Thymus (tissue), 11 donors: ENCODE data around the gene SLC30A2. TPM values are rescaled to one million over a fixed set of nuclear protein-coding genes. Genes with fewer than 3 reads are reported as not detected.

Source experiments
- DNase-seq, 9 donors: peaks; one replicate each; pipeline ENCODE4 v3.0.0-alpha.2; 2013; ENCODE audit warnings: low spot score in 9 of 9, low read depth in 6 of 9, missing footprints in 1 of 9
- H3K27ac ChIP-seq, 2 donors: one replicate each; pipeline ENCODE4 v1.5.1; 2013; ENCODE audit warnings: control low read depth in 1 of 2, low read depth in 1 of 2, low read length in 1 of 2, mild to moderate bottlenecking in 1 of 2, moderate library complexity in 1 of 2
- H3K27me3 ChIP-seq, 2 donors: one replicate each; pipeline ENCODE4 v1.5.1; 2013; ENCODE audit warnings: low read length in 1 of 2; ENCODE audit not compliant: control insufficient read depth in 2 of 2, insufficient read depth in 1 of 2
- H3K36me3 ChIP-seq, 2 donors: one replicate each; pipeline ENCODE4 v1.5.1; 2013; ENCODE audit warnings: low read length in 1 of 2, mild to moderate bottlenecking in 1 of 2, moderate library complexity in 1 of 2; ENCODE audit not compliant: control insufficient read depth in 2 of 2, insufficient read depth in 2 of 2
- H3K4me1 ChIP-seq, 2 donors: one replicate each; pipeline ENCODE4 v1.5.1; 2013; ENCODE audit warnings: low read length in 2 of 2; ENCODE audit not compliant: control insufficient read depth in 2 of 2, insufficient read depth in 2 of 2
- H3K4me3 ChIP-seq, 2 donors: one replicate each; pipeline ENCODE4 v1.5.1; 2013; ENCODE audit warnings: low read length in 2 of 2, control low read depth in 1 of 2, mild to moderate bottlenecking in 1 of 2
- H3K9me3 ChIP-seq, 2 donors: one replicate each; pipeline ENCODE4 v1.5.1; 2013; ENCODE audit warnings: low read length in 1 of 2, mild to moderate bottlenecking in 1 of 2; ENCODE audit not compliant: control insufficient read depth in 2 of 2, insufficient read depth in 1 of 2
- WGBS: extraction: QIAGEN DNeasy Blood & Tissue Kit; methylation state at CpG from one replicate; pipeline ENCODE4 v1.1.7; 2013; 5-methylcytosine and 5-hydroxymethylcytosine counted together
- polyA plus RNA-seq: library from polyadenylated mRNA; stranded (reverse); fragments of 200-250 nt; gene quantifications from one replicate; pipeline ENCODE4 v1.2.3, GENCODE V29; 2013
- total RNA-seq: library from RNA; stranded (reverse); fragments of 120-200 nt; gene quantifications from one replicate; pipeline ENCODE4 v1.2.4, GENCODE V29; 2013
- donor health status: healthy.

The SLC30A2 gene
- total and polyA plus RNA-seq, 2 donors, result 0.05 to 0.41 TPM

GRCh38 chr1:26031196-26031595 is 14.7 kb downstream of the SLC30A2 start:
- peaks cover 7 to 29% of the 10 kb centered on the region in 2 donors for H3K4me1 ChIP-seq
- peaks cover 0 to 22% of the 10 kb centered on the region in 2 donors for H3K27me3 ChIP-seq
- no peak overlapping the region for H3K4me3 ChIP-seq
- no peaks in the 10 kb centered on the region for H3K36me3 ChIP-seq
- peaks cover 0 to 2% of the 10 kb centered on the region in 2 donors for H3K9me3 ChIP-seq
- H3K27ac ChIP-seq, result no peak overlapping the region
- no peak for DNase-seq
- WGBS, result 98% methylated on average over 4 of the region's 4 CpGs

GRCh38 chr1:26029864-26030481 is 15.9 kb downstream of the SLC30A2 start:
- 89% methylated on average over 7 of the region's 7 CpGs for WGBS
- Histone ChIP-seq H3K9me3 (no peaks in the 10 kb centered on the region), H3K27me3 (peaks cover 0 to 19% of the 10 kb centered on the region in 2 donors), H3K27ac (no peak overlapping the region), H3K4me1 (peaks cover 3 to 24% of the 10 kb centered on the region in 2 donors), H3K36me3 (no peaks in the 10 kb centered on the region), H3K4me3 (no peak overlapping the region)
- no peak for DNase-seq

- H3K27me3 ChIP-seq, result peaks cover 0 to 11% of the 10 kb centered on the region in 2 donors
- H3K4me1 ChIP-seq, result peaks cover 0 to 22% of the 10 kb centered on the region in 2 donors
- H3K9me3 ChIP-seq, result no peaks in the 10 kb centered on the region
- H3K27ac ChIP-seq, result no peak overlapping the region
- DNase-seq, result no peak
- no peak overlapping the region for H3K4me3 ChIP-seq
- H3K36me3 ChIP-seq, result no peaks in the 10 kb centered on the region
- WGBS, result 92% methylated on average over 15 of the region's 15 CpGs
These were observed 16.7 kb downstream of the SLC30A2 start for GRCh38 chr1:26029054-26029863.

GRCh38 chr1:26028490-26028980 is 17.4 kb downstream of the SLC30A2 start:
- H3K36me3 ChIP-seq, result no peaks in the 10 kb centered on the region
- no peak overlapping the region for H3K27ac ChIP-seq
- H3K4me1 ChIP-seq, result peaks cover 0 to 29% of the 10 kb centered on the region in 2 donors
- H3K27me3 ChIP-seq, result peaks cover 0 to 6% of the 10 kb centered on the region in 2 donors
- no peak for DNase-seq
- 71% methylated on average over 8 of the region's 8 CpGs for WGBS
- no peaks in the 10 kb centered on the region for H3K9me3 ChIP-seq
- no peak overlapping the region for H3K4me3 ChIP-seq

GRCh38 chr1:26027716-26028489 is 18.0 kb downstream of the SLC30A2 start:
- no peaks in the 10 kb centered on the region for H3K36me3 ChIP-seq
- H3K9me3 ChIP-seq, result no peaks in the 10 kb centered on the region
- peaks cover 0 to 2% of the 10 kb centered on the region in 2 donors for H3K27me3 ChIP-seq
- peaks cover 0 to 29% of the 10 kb centered on the region in 2 donors for H3K4me1 ChIP-seq
- peak in 2 of 9 donors; percentile 36 to 55 for DNase-seq
- 53% methylated on average over 3 of the region's 3 CpGs for WGBS
- no peak overlapping the region for H3K27ac ChIP-seq
- no peak overlapping the region for H3K4me3 ChIP-seq

- no peak overlapping the region for H3K27ac ChIP-seq
- WGBS, result 95% methylated on average over 5 of the region's 5 CpGs
- no peaks in the 10 kb centered on the region for H3K36me3 ChIP-seq
- H3K9me3 ChIP-seq, result no peaks in the 10 kb centered on the region
- no peaks in the 10 kb centered on the region for H3K27me3 ChIP-seq
- H3K4me1 ChIP-seq, result peaks cover 0 to 48% of the 10 kb centered on the region in 2 donors
- no peak overlapping the region for H3K4me3 ChIP-seq
- DNase-seq, result no peak
These were observed 20.4 kb downstream of the SLC30A2 start for GRCh38 chr1:26025517-26025916.

- no peak overlapping the region for H3K27ac ChIP-seq
- H3K4me3 ChIP-seq, result no peak overlapping the region
- no peaks in the 10 kb centered on the region for H3K9me3 ChIP-seq
- WGBS, result 98% methylated on average over 5 of the region's 5 CpGs
- H3K27me3 ChIP-seq, result no peaks in the 10 kb centered on the region
- H3K36me3 ChIP-seq, result no peaks in the 10 kb centered on the region
- peaks cover under 1 to 53% of the 10 kb centered on the region in 2 donors for H3K4me1 ChIP-seq
- no peak for DNase-seq
These were observed 20.9 kb downstream of the SLC30A2 start for GRCh38 chr1:26025060-26025459.

- no peak for DNase-seq
- Histone ChIP-seq H3K27ac (no peak overlapping the region), H3K27me3 (no peaks in the 10 kb centered on the region), H3K36me3 (no peaks in the 10 kb centered on the region), H3K4me3 (no peak overlapping the region), H3K4me1 (peaks cover 4 to 60% of the 10 kb centered on the region in 2 donors), H3K9me3 (no peaks in the 10 kb centered on the region)
- 95% methylated on average over 5 of the region's 5 CpGs for WGBS
These were observed 22.1 kb downstream of the SLC30A2 start for GRCh38 chr1:26023826-26024225.
